ENCODE results near the gene EEPD1.

GRCh38 chr7:36298106-36298505, 145.1 kb downstream of the EEPD1 start:
- TF ChIP-seq CTCF (IDR thresholded peaks at IDR 0.05; ENCODE audit: low read depth, low read length) (no peak), EZH2phosphoT487 (IDR thresholded peaks at IDR 0.05; ENCODE audit: low read depth) (no peak)

All from OCI-LY3 (cell line).